ENCODE data around the gene PDE4D. TPM values are rescaled to one million over a fixed set of nuclear protein-coding genes. Genes with fewer than 3 reads are reported as not detected.

Gene PDE4D
- total RNA-seq, 4 donors from 2014 or later: 6.7 to 21.0 (median 15.0) TPM

GRCh38 chr5:59330680-59331079 lies 562.8 kb downstream of the PDE4D start:
- TF ChIP-seq CTCF (IDR thresholded peaks at IDR 0.05) (no peak), POLR2A (IDR thresholded peaks at IDR 0.05) (no peak)
- WGBS, 2 donors: 85 to 86% methylated on average over 9 of the region's 9 CpGs
- no peak for DNase-seq (ENCODE audit: low spot score in 2 of 2)
- H3K4me3 ChIP-seq (ENCODE audit: low read depth, poor library complexity, severe bottlenecking): no peak overlapping the region
- intact Hi-C loops (cut with DNase I; ENCODE audit: low total_unique reads): no loop called here

- intact Hi-C loops (cut with DNase I; ENCODE audit: low total_unique reads): no loop called here
- DNase-seq (ENCODE audit: low spot score in 2 of 2): no peak
- 44 to 53% methylated on average over 6 of the region's 6 CpGs for WGBS, 2 donors
- no peak for TF ChIP-seq POLR2A (IDR thresholded peaks at IDR 0.05)
- TF ChIP-seq CTCF (IDR thresholded peaks at IDR 0.05): no peak
- no peak overlapping the region for H3K4me3 ChIP-seq (ENCODE audit: low read depth, poor library complexity, severe bottlenecking)
Observed at GRCh38 chr5:59328709-59329296, 564.7 kb downstream of the PDE4D start.

- 75 to 79% methylated on average over 4 of the region's 4 CpGs for WGBS, 2 donors
- no peak for DNase-seq (ENCODE audit: low spot score in 2 of 2)
- H3K4me3 ChIP-seq (ENCODE audit: low read depth, poor library complexity, severe bottlenecking): no peak overlapping the region
- no peak for TF ChIP-seq POLR2A (IDR thresholded peaks at IDR 0.05)
- TF ChIP-seq CTCF (IDR thresholded peaks at IDR 0.05): no peak
- intact Hi-C loops (cut with DNase I; ENCODE audit: low total_unique reads): no loop called here
Observed at GRCh38 chr5:59327191-59327980, 566.1 kb downstream of the PDE4D start.

- no peak overlapping the region for H3K4me3 ChIP-seq (ENCODE audit: low read depth, poor library complexity, severe bottlenecking)
- TF ChIP-seq CTCF (IDR thresholded peaks at IDR 0.05) (no peak), POLR2A (IDR thresholded peaks at IDR 0.05) (no peak)
- DNase-seq (ENCODE audit: low spot score in 2 of 2): no peak
- intact Hi-C loops (cut with DNase I; ENCODE audit: low total_unique reads): no loop called here
- WGBS, 2 donors: 75 to 85% methylated on average over 2 of the region's 2 CpGs
Observed at GRCh38 chr5:59326596-59326995, 566.9 kb downstream of the PDE4D start.

GRCh38 chr5:59325070-59325469 lies 568.5 kb downstream of the PDE4D start:
- no peak for DNase-seq (ENCODE audit: low spot score in 2 of 2)
- no peak overlapping the region for H3K4me3 ChIP-seq (ENCODE audit: low read depth, poor library complexity, severe bottlenecking)
- TF ChIP-seq CTCF (IDR thresholded peaks at IDR 0.05) (no peak), POLR2A (IDR thresholded peaks at IDR 0.05) (no peak)
- 78 to 80% methylated on average over 2 of the region's 2 CpGs for WGBS, 2 donors
- intact Hi-C loops (cut with DNase I; ENCODE audit: low total_unique reads): no loop called here
